Naive B cell (primary cell): ENCODE measurements around the gene LMOD2. TPM values are rescaled to one million over a fixed set of nuclear protein-coding genes. Genes with fewer than 3 reads are reported as not detected.

Experiments used
- ATAC-seq, 2 donors: fragments of 150-1000 bp; cut with Tn5 transposase; 2 replicates each; pipeline ENCODE4 v1.10.0; 2021; ENCODE audit warnings: low read depth in 2 of 2, mild to moderate bottlenecking in 2 of 2, moderate library complexity in 2 of 2
- DNase-seq: peaks from one replicate; pipeline ENCODE4 v3.0.0; 2022
- H3K27ac Mint-ChIP-seq, 6 donors: one replicate each; pipeline ENCODE4 v1.8.0; 2020 to 2022; ENCODE audit warnings: mild to moderate bottlenecking in 6 of 6, mixed read lengths in 6 of 6, moderate library complexity in 5 of 6, inconsistent platforms in 2 of 6
- H3K27me3 Mint-ChIP-seq, 3 donors: one replicate each; pipeline ENCODE4 v1.8.0; 2021 to 2022; ENCODE audit warnings: mixed read lengths in 3 of 3, mild to moderate bottlenecking in 1 of 3
- H3K36me3 Mint-ChIP-seq, 2 donors: one replicate each; pipeline ENCODE4 v1.8.0; 2020 to 2022; ENCODE audit warnings: mixed read lengths in 2 of 2, inconsistent platforms in 1 of 2, mild to moderate bottlenecking in 1 of 2
- H3K4me1 Mint-ChIP-seq, 3 donors: one replicate each; pipeline ENCODE4 v1.8.0; 2020 to 2022; ENCODE audit warnings: mixed read lengths in 3 of 3, inconsistent platforms in 1 of 3, mild to moderate bottlenecking in 1 of 3, moderate library complexity in 1 of 3
- H3K4me3 Mint-ChIP-seq, 8 donors: one replicate each; pipeline ENCODE4 v1.8.0; 2020 to 2022; ENCODE audit warnings: mild to moderate bottlenecking in 8 of 8, mixed read lengths in 8 of 8, moderate library complexity in 8 of 8, inconsistent platforms in 2 of 8
- H3K9me3 Mint-ChIP-seq, 7 donors: one replicate each; pipeline ENCODE4 v1.8.0; 2020 to 2022; ENCODE audit warnings: mixed read lengths in 7 of 7, mild to moderate bottlenecking in 5 of 7, inconsistent platforms in 2 of 7, moderate library complexity in 1 of 7
- polyA plus RNA-seq, 6 donors: library from polyadenylated mRNA; unstranded; fragments of 300-500 nt; fragmentation: Illumina TruSeq; gene quantifications; one replicate each; pipeline ENCODE4 v1.2.3, GENCODE V29; 2021; ENCODE audit warnings: low read depth in 6 of 6

LMOD2 gene, protein sequence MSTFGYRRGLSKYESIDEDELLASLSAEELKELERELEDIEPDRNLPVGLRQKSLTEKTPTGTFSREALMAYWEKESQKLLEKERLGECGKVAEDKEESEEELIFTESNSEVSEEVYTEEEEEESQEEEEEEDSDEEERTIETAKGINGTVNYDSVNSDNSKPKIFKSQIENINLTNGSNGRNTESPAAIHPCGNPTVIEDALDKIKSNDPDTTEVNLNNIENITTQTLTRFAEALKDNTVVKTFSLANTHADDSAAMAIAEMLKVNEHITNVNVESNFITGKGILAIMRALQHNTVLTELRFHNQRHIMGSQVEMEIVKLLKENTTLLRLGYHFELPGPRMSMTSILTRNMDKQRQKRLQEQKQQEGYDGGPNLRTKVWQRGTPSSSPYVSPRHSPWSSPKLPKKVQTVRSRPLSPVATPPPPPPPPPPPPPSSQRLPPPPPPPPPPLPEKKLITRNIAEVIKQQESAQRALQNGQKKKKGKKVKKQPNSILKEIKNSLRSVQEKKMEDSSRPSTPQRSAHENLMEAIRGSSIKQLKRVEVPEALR
- under 1 TPM in 2 of 6 donors, not detected in 4; 0.22 to 0.45 TPM for polyA plus RNA-seq

DNA sequence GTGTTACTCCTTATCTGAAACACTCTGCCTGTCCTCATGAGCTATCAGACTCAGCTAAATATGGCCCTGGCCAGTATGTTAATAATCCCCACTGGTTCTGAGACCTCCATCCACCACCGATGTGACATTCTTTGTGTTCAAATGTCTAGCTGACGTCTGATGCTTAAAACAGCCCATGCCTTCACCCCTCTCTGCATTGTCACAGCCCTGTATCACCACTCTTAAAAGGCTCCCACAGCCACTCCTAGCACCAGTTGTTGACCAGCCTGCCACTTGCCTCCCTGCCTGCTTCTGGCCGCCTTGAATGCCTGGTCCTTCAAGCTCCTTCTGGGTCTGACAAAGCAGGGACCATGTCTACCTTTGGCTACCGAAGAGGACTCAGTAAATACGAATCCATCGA lies at the start of gene LMOD2:
Gene LMOD2 (plus strand): TSS at position 253 of the 400 bp plus-strand sequence. CDS start 98 bp downstream, at position 351.
- H3K4me1 Mint-ChIP-seq: no peaks in the 10 kb centered on the region
- H3K27me3 Mint-ChIP-seq: peaks cover 9 to 15% (median 13%) of the 10 kb centered on the region in 3 donors
- ATAC-seq (no peak), DNase-seq (no peak)
- H3K27ac Mint-ChIP-seq: no peak within 1 kb of the TSS
- H3K4me3 Mint-ChIP-seq: no peak within 1 kb of the TSS
- no peaks in the 10 kb centered on the region for H3K9me3 Mint-ChIP-seq
- H3K36me3 Mint-ChIP-seq: no peaks in the 10 kb centered on the region

DNA sequence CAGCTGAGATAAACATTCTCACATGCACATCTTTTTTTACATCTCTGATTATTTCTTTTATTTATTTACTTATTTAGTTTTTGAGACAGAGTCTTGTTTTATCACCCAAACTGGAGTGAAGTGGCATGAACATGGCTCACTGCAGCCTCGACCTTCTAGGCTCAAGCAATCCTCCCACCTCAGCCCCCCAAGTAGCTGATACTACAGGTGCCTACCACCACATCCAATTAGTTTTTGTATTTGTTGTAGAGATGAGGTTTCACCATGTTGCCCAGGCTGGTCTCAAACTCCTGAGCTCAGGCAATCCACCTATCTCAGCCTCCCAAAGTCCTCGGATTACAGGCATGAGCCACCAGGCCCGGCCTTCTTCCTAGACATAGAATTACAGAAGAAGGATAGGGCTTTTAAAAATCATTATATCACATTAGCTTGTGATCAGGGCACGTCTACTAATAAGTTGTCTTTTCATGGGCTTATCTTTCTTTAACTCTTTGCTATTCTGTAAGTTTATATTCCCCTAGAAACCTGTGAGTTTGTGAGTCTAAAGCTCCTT lies 48.2 kb upstream of the LMOD2 start:
- H3K27me3 Mint-ChIP-seq: peaks cover 21 to 34% (median 31%) of the 10 kb centered on the region in 3 donors

DNA sequence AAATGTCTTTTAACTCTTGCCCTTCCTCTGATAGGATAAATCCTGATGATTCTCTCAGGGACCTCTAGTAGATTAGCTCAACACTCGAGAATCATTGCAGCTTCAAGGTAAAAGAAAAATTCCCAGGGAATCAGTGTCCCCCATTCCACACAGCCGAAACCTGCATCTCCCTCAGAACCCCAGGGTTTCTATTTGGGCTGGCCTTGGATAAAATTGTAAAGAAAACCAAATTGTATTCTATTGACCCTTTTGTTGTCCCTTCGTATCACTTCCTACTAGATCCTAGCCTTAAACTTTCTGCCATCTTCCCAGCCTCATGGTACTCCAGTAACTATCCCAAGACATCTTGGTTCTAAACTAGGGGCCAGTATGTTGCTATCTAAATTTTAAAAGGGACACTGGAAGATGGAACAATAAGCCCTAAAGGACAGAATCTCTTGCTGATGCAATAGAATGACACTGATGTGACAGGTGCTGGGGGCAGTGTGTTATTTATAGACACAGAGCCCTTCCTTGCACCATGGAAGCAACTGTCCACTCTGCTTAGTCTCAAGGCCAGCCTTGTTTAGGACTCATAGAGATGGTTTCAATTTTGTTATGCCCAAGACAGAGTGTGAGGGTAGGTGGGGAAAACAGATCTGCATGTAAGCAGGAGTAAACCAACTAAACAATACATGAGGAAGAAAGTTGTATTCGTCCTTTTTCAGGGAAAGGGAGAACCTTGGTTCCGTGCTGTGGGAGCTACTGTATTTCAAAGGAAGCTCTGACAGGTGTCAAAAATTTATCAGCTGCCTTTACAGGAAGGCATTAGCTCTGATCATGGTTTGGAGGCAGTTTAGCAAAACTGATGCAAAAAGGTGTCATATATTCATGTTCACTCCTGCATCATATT lies 46.4 kb upstream of the LMOD2 start:
- no peak overlapping the region for H3K4me3 Mint-ChIP-seq
- ATAC-seq (no peak), DNase-seq (no peak)
- H3K27ac Mint-ChIP-seq: no peak overlapping the region
- H3K9me3 Mint-ChIP-seq: peaks cover 0 to 6% (median 0%) of the 10 kb centered on the region in 7 donors
- H3K36me3 Mint-ChIP-seq: no peaks in the 10 kb centered on the region
- peaks cover 22 to 27% (median 24%) of the 10 kb centered on the region in 3 donors for H3K27me3 Mint-ChIP-seq
- H3K4me1 Mint-ChIP-seq: no peaks in the 10 kb centered on the region

More for the DNA sequence above, 48.2 kb upstream of the LMOD2 start:
- H3K4me1 Mint-ChIP-seq: no peaks in the 10 kb centered on the region
- H3K9me3 Mint-ChIP-seq: peaks cover 0 to 6% (median 0%) of the 10 kb centered on the region in 7 donors
- H3K27ac Mint-ChIP-seq: peak overlapping the region in 1 of 6 donors; percentile 34
- H3K4me3 Mint-ChIP-seq: no peak overlapping the region
- no peak for DNase-seq
- no peaks in the 10 kb centered on the region for H3K36me3 Mint-ChIP-seq
- ATAC-seq: no peak

DNA sequence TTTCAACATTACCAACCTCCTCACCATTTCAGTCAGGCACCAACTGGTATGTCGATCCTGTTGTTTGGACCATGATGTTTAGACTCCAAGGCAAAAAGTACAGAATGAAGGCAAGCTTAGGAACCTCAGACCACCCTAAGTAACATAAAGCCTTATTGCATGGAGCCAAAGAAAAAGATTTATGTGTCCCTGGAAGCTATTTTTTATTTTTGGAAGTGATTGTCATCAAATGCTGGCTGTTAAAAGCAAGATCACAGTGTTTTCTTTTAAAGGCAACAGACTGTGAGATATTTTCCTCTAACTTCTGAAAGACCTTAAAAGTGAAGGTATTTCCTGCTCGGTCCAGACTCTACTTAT lies 45.8 kb upstream of the LMOD2 start:
- no peaks in the 10 kb centered on the region for H3K4me1 Mint-ChIP-seq
- H3K27ac Mint-ChIP-seq: no peak overlapping the region

DNA sequence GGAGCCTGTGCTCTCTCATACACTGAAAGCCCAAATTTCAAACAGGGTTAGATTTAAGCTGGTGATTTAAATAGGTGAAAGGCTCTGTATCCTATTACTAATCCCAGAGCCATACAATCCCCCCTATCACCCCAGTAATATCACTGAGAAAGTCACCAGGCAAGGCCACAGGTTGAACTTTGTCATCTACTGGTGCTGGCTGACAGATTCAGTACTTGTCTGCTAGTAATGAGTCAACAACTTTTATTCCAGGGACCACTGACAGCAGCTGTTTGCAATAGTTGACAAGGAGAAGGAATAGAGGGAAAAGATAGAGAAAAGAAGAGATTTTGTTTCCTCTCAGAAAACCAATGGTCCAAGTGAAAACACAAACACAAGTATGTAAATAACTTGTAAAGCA lies 43.6 kb upstream of the LMOD2 start:
- peaks cover 0 to 6% (median 0%) of the 10 kb centered on the region in 7 donors for H3K9me3 Mint-ChIP-seq
- no peaks in the 10 kb centered on the region for H3K4me1 Mint-ChIP-seq
- DNase-seq (no peak), ATAC-seq (no peak)
- no peaks in the 10 kb centered on the region for H3K36me3 Mint-ChIP-seq
- H3K27ac Mint-ChIP-seq: no peak overlapping the region
- no peak overlapping the region for H3K4me3 Mint-ChIP-seq
- peaks cover 20 to 21% (median 20%) of the 10 kb centered on the region in 3 donors for H3K27me3 Mint-ChIP-seq

More for the DNA sequence above, 45.8 kb upstream of the LMOD2 start:
- Mint-ChIP-seq H3K9me3 (peaks cover 0 to 6% (median 0%) of the 10 kb centered on the region in 7 donors), H3K36me3 (no peaks in the 10 kb centered on the region), H3K4me3 (no peak overlapping the region), H3K27me3 (peaks cover 20 to 24% (median 21%) of the 10 kb centered on the region in 3 donors)
- ATAC-seq (no peak), DNase-seq (no peak)

DNA sequence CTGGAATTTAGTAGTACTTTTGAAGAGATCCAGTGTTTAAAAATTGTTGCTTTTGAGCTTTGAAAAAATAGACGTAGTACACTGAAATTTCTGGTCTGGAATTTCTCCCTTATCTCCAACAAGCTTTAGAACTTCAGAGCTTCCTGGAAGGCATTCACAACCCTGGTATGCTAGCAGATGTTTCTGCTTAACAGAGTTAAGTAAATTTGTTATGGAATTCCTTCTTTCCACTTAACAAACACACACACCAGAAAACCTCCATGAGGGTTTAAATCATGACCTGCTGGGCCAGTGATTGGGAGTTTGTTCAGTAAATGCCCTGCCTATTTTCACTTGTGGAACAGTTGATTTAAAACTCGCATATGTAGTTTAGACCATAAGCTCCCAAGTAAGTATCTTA lies 40.3 kb upstream of the LMOD2 start:
- ATAC-seq (no peak), DNase-seq (no peak)
- no peaks in the 10 kb centered on the region for H3K4me1 Mint-ChIP-seq

DNA sequence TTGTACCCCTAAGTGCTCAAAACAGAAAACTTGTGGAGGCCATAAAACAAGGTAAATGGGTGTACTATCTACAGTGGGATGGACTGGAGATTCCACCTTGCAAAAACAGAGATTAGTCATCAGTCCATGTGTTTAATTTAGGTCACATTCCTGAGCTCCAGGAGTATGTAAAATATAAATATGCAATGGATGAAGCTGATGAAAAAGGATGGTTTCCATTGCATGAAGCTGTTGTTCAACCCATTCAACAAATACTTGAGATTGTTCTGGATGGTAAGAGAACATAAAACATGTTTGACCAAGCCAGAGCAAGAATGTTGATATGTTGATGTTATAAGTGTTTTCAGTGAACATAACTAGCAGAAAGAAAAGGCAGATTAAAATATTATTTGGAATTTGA lies 39.4 kb upstream of the LMOD2 start:
- Mint-ChIP-seq H3K4me3 (no peak overlapping the region), H3K27me3 (peaks cover 20 to 33% (median 26%) of the 10 kb centered on the region in 3 donors), H3K9me3 (peaks cover 0 to 6% (median 0%) of the 10 kb centered on the region in 7 donors), H3K4me1 (no peaks in the 10 kb centered on the region), H3K27ac (no peak overlapping the region), H3K36me3 (no peaks in the 10 kb centered on the region)
- no peak for DNase-seq
- ATAC-seq: no peak

More for the DNA sequence above, 40.3 kb upstream of the LMOD2 start:
- peaks cover 20 to 33% (median 26%) of the 10 kb centered on the region in 3 donors for H3K27me3 Mint-ChIP-seq
- no peak overlapping the region for H3K4me3 Mint-ChIP-seq
- peaks cover 0 to 6% (median 0%) of the 10 kb centered on the region in 7 donors for H3K9me3 Mint-ChIP-seq
- H3K27ac Mint-ChIP-seq: no peak overlapping the region
- no peaks in the 10 kb centered on the region for H3K36me3 Mint-ChIP-seq

DNA sequence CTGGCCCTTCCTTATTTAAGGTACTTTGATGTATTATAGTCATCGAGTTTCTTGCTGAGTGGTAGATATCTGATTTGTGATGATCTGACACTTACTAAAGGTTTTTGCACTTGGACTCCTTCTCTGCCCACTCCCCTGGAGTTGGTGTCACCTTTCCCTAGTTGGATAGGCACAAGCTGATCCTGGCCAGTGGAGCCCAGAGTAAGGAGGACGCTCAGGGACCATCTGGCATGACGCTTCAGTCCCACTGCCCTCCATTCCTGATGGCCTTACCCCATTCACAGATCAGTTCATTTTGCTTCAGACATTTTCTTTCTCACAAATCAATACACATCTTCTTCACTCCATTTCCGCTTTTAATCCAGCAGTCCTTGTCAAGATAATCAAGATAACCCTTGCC lies 34.0 kb upstream of the LMOD2 start:
- Mint-ChIP-seq H3K4me1 (peaks cover 0 to 2% (median 0%) of the 10 kb centered on the region in 3 donors), H3K36me3 (no peaks in the 10 kb centered on the region), H3K27me3 (peaks cover 10 to 31% (median 28%) of the 10 kb centered on the region in 3 donors), H3K4me3 (no peak overlapping the region), H3K27ac (no peak overlapping the region), H3K9me3 (no peaks in the 10 kb centered on the region)
- no peak for DNase-seq
- no peak for ATAC-seq

DNA sequence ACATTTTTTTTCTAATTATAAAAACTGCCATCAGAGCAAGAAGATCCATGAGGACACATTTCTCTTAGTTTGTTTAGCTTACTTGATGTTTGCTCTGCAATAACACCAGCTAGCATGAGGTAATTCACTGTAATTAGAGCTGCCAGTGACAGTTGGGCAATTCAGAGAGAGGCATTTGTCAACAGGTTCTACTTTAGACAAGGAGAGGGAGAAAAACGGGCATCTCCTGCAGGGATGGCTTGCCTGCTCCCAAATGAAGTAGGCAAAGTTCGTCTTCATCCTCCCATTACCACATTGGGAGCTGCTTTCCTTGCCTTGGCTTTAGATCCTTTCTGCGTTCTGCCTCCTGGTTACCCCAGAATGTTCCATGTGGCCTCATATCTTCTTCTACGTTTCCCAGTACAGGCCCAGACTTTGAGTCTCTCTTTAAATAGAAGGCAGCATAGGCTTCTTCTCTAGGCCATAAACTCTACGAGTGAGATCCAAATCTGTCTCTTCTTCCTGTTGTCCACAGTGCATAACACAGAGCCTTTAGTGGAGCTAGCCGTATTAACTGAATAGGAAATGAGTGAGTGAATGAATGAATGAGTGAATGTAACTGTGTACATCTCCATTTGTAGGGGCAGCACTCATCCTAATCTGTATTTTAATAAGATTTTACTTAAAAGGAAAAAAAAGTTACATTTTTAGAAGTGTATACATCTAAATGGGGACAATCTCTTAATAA lies 32.8 kb upstream of the LMOD2 start:
- ATAC-seq (no peak), DNase-seq (no peak)
- H3K9me3 Mint-ChIP-seq: no peaks in the 10 kb centered on the region
- H3K4me1 Mint-ChIP-seq: peaks cover 0 to 2% (median 0%) of the 10 kb centered on the region in 3 donors
- H3K4me3 Mint-ChIP-seq: no peak overlapping the region
- no peak overlapping the region for H3K27ac Mint-ChIP-seq
- no peaks in the 10 kb centered on the region for H3K36me3 Mint-ChIP-seq
- H3K27me3 Mint-ChIP-seq: peaks cover 6 to 28% (median 27%) of the 10 kb centered on the region in 3 donors

DNA sequence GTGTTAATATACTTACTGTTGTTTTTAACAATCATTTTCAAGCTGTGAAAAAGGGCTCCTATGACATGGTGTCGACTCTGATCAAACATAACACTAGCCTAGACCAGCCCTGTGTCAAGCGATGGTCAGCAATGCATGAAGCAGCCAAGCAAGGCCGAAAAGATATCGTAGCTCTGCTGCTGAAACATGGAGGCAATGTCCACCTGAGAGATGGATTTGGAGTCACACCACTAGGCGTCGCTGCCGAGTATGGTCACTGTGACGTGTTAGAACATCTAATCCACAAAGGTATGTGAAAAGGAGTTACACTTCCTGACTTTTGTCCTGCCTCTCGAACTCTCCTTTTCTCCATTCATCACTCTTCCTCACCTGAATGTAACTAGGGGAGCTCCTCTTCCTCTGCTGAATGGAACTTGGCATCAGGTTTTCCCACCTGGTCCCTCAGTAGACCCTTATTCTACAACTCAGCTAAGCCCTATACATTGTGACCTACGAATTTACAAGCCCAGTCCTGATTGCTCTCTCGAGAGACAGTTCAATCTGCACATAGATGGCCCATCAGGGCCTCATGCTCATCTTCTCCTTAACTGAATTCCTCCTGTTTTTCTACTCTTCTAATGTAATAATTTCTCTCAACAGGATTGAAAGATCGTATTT lies 31.0 kb upstream of the LMOD2 start:
- Mint-ChIP-seq H3K4me3 (no peak overlapping the region), H3K27me3 (peaks cover 4 to 21% (median 14%) of the 10 kb centered on the region in 3 donors), H3K36me3 (no peaks in the 10 kb centered on the region), H3K27ac (no peak overlapping the region), H3K4me1 (peaks cover 0 to 2% (median 0%) of the 10 kb centered on the region in 3 donors), H3K9me3 (no peaks in the 10 kb centered on the region)
- DNase-seq: peak; percentile 7
- ATAC-seq: no peak

DNA sequence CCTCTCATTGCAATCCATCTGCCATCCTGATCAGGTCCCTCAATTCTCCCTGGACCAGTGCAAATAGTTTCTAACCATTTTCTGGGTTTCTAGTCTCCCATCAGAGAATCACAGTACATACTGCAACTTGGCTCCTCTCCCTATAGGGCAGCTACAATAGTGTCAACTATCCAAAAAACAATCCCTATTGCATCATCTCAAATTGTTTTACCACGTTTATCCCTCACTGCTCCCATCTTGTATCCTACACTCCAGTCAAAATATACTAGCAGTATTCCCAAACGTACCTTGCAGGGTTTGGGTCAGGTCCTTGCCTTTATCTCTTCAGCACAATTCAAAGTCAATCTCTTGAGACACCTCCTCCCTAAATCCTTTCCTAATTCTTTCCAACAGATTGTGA lies 30.4 kb upstream of the LMOD2 start:
- peaks cover 4 to 17% (median 10%) of the 10 kb centered on the region in 3 donors for H3K27me3 Mint-ChIP-seq
- DNase-seq (no peak), ATAC-seq (no peak)
- H3K36me3 Mint-ChIP-seq: no peaks in the 10 kb centered on the region
- no peak overlapping the region for H3K27ac Mint-ChIP-seq
- H3K9me3 Mint-ChIP-seq: no peaks in the 10 kb centered on the region
- no peak overlapping the region for H3K4me3 Mint-ChIP-seq
- peaks cover 0 to 2% (median 0%) of the 10 kb centered on the region in 3 donors for H3K4me1 Mint-ChIP-seq

DNA sequence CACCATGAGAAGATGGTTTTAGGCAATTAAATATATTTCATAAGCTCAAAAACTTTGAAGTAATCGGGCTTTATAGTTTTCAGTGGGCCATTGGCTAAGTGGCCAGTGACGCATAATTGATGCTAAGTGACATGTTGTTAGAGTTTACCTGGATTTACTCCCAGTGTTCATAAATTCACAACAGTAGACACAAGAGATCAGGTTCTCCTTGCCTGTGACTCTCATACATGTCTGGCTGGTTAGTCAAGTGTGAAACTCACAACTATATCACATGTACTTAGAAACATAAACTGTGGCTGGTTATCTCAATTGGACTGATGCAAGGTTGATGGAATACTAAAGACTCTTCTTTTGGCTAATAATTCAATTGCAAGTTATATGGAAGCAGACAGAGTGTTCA lies 27.8 kb upstream of the LMOD2 start:
- H3K36me3 Mint-ChIP-seq: no peaks in the 10 kb centered on the region
- no peak overlapping the region for H3K27ac Mint-ChIP-seq
- ATAC-seq (no peak), DNase-seq (no peak)
- peaks cover 0 to 2% (median 0%) of the 10 kb centered on the region in 3 donors for H3K4me1 Mint-ChIP-seq
- H3K9me3 Mint-ChIP-seq: no peaks in the 10 kb centered on the region
- H3K4me3 Mint-ChIP-seq: no peak overlapping the region
- H3K27me3 Mint-ChIP-seq: peaks cover 9 to 11% (median 10%) of the 10 kb centered on the region in 3 donors
